ENCODE results near the gene SLC25A23. TPM values are rescaled to one million over a fixed set of nuclear protein-coding genes. Genes with fewer than 3 reads are reported as not detected.

SLC25A23 gene
- polyA plus RNA-seq, 1 of the 3 experiments (the other 2 are of a cell fraction): 10.9 TPM

GRCh38 chr19:6406401-6406800, 53.2 kb downstream of the SLC25A23 start:
- TF ChIP-seq ELF1 (IDR thresholded peaks at IDR 0.05) (no peak), RCOR1 (IDR thresholded peaks at IDR 0.05; ENCODE audit: low read length) (no peak), FOXM1 (IDR thresholded peaks at IDR 0.05; ENCODE audit: low read depth) (no peak), MXI1 (IDR thresholded peaks at IDR 0.05; ENCODE audit: low read depth, low read length) (no peak), FOSL2 (IDR thresholded peaks at IDR 0.05; ENCODE audit: borderline replicate concordance, low read depth) (no peak), JUND (IDR thresholded peaks at IDR 0.05) (no peak), TCF12 (IDR thresholded peaks at IDR 0.05) (no peak), MEF2A (IDR thresholded peaks at IDR 0.05; ENCODE audit: borderline replicate concordance, low read depth) (no peak), YY1 (IDR thresholded peaks at IDR 0.05; ENCODE audit: low read depth) (no peak), REST (IDR thresholded peaks at IDR 0.05; ENCODE audit: low read depth, low read length) (no peak)
- TF ChIP-seq, protein P1, sequence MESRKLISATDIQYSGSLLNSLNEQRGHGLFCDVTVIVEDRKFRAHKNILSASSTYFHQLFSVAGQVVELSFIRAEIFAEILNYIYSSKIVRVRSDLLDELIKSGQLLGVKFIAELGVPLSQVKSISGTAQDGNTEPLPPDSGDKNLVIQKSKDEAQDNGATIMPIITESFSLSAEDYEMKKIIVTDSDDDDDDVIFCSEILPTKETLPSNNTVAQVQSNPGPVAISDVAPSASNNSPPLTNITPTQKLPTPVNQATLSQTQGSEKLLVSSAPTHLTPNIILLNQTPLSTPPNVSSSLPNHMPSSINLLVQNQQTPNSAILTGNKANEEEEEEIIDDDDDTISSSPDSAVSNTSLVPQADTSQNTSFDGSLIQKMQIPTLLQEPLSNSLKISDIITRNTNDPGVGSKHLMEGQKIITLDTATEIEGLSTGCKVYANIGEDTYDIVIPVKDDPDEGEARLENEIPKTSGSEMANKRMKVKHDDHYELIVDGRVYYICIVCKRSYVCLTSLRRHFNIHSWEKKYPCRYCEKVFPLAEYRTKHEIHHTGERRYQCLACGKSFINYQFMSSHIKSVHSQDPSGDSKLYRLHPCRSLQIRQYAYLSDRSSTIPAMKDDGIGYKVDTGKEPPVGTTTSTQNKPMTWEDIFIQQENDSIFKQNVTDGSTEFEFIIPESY (IDR thresholded peaks at IDR 0.05; ENCODE audit: borderline replicate concordance, low read depth): no peak
- TF ChIP-seq, protein P2, sequence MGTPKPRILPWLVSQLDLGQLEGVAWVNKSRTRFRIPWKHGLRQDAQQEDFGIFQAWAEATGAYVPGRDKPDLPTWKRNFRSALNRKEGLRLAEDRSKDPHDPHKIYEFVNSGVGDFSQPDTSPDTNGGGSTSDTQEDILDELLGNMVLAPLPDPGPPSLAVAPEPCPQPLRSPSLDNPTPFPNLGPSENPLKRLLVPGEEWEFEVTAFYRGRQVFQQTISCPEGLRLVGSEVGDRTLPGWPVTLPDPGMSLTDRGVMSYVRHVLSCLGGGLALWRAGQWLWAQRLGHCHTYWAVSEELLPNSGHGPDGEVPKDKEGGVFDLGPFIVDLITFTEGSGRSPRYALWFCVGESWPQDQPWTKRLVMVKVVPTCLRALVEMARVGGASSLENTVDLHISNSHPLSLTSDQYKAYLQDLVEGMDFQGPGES (IDR thresholded peaks at IDR 0.05; ENCODE audit: low read depth, low read length): no peak
- H3K27ac ChIP-seq (ENCODE audit: low read depth in 2 of 2, low read length in 1 of 2): no peak overlapping the region
- ChIA-PET CTCF (no interaction called here), POLR2A (no interaction called here)
- H3K4me1 ChIP-seq (ENCODE audit: control insufficient read depth in 1 of 2, insufficient read depth in 2 of 2, low read depth in 1 of 2, low read length in 1 of 2): no peaks in the 10 kb centered on the region
- H3K9ac ChIP-seq: no peak overlapping the region
- 92% methylated on average over 5 of the region's 5 CpGs for WGBS (ENCODE audit: low lambda C conversion rate)
- H3K9me3 ChIP-seq: no peaks in the 10 kb centered on the region
- H3K36me3 ChIP-seq (replicated peaks in 1 of 2; ENCODE audit: control insufficient read depth in 1 of 2, insufficient read depth in 2 of 2, low read length in 1 of 2): no peaks in the 10 kb centered on the region
- H4K20me1 ChIP-seq (ENCODE audit: insufficient read depth): no peaks in the 10 kb centered on the region
- H3K4me2 ChIP-seq: no peak overlapping the region
- no peaks in the 10 kb centered on the region for H3K27me3 ChIP-seq (ENCODE audit: insufficient read depth)
- H2AFZ ChIP-seq (ENCODE audit: low read depth): no peak overlapping the region
- H3K79me2 ChIP-seq (ENCODE audit: insufficient read depth): no peaks in the 10 kb centered on the region
- H3K9me2 ChIP-seq: no peaks in the 10 kb centered on the region
- H3F3A ChIP-seq (replicated peaks; ENCODE audit: insufficient read depth): no peaks in the 10 kb centered on the region
- no peak for DNase-seq
- H3K4me3 ChIP-seq (ENCODE audit: low read depth in 2 of 2, low read length in 1 of 2): no peak overlapping the region
